ENCODE results near the gene OR2T33.
"Not testable (repeated sequence)": the region's sequence is repeated elsewhere in the genome, so short reads cannot be mapped to it uniquely, and the experiment has no call there.

The OR2T33 gene, protein sequence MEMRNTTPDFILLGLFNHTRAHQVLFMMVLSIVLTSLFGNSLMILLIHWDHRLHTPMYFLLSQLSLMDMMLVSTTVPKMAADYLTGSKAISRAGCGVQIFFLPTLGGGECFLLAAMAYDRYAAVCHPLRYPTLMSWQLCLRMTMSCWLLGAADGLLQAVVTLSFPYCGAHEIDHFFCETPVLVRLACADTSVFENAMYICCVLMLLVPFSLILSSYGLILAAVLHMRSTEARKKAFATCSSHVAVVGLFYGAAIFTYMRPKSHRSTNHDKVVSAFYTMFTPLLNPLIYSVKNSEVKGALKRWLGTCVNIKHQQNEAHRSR

DNA sequence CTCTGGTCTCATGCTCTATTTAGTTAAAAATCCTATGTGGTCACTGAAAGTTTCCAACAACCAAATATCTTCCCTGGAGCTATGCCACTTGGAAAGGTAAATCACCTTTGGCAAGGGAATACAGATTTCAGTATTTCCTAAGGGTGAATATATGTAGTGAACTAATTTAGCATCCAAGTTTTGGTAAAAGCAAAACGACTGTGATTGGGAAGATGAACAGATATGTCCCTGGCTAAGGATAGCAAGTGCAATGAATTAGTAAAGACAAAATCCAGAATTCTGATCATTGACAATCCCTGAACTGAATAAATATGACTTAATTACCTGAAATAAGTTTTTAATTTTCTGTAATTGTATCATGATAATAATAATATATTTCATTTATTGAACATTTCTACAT lies at the start of gene OR2T33:
Gene OR2T33, minus strand, starts transcription at position 101 of the 400 bp plus-strand sequence. CDS start 4,162 bp downstream, outside the sequence.
- no peak within 1 kb of the TSS for H3K27ac ChIP-seq
- no peak for DNase-seq (ENCODE audit: low read depth, low spot score)

DNA sequence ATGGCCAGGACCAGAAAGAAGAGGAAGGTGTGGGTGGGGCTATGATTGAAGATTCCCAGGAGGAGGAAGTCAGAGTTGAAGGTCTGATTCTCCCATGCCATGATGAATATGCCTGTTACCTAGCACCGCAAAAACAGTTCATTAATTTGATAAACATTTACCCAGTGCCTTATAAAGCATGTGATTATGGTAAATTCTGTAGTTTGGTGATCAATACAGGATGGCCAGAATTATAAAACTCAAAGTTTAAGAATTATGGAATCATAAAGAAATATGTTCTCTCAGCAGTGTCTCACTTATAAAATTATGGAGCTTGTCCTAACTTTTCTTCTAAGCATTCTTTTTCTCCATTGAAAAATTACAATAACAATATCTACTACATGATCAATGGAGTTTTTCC lies 46.7 kb upstream of the OR2T33 start, which contains the start of gene OR2M7:
Gene OR2M7, minus strand, starts transcription at position 101 of the 400 bp plus-strand sequence. Its CDS starts 0 bp downstream, at position 101.
- no peak for DNase-seq (ENCODE audit: low read depth, low spot score)
- no peak within 1 kb of the TSS for H3K27ac ChIP-seq

DNA sequence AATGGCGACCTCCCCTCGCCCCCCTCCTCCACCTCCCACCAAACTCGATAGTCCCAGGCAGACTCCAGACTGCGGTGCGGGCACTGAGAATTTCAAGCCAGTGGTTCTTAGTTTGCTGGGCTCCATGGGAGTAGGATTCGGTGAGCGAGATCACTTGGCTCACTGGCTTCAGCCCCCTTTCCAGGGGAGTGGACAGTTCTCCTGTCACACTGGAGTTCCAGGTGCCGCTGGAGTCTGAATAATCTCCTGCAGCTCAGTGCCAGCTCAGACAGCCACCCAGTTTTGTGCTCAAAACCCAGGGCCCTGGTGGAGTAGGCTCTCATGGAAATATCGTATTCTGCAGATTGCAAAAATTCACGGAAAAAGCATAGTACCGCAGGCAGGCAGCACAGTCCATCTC lies 39.0 kb upstream of the OR2T33 start:
- DNase-seq (ENCODE audit: low read depth, low spot score): no peak
- no peak overlapping the region for H3K27ac ChIP-seq

DNA sequence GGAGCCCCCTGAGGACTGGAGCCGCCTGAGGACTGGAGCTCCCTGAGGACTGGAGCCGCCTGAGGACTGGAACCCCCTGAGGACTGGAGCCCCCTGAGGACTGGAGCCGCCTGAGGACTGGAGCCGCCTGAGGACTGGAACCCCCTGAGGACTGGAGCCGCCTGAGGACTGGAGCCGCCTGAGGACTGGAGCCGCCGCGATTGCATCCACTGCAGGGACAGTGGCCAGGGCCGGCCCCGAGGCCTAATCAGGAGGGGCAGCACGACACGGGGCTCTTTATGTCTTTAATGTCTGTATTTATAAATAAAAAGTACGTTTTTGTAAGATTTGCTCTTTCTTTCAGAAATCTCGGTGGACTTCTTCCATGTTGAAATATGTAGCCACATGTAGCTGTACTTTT lies 29.0 kb upstream of the OR2T33 start:
- H3K27ac ChIP-seq: not testable (repeated sequence)

DNA sequence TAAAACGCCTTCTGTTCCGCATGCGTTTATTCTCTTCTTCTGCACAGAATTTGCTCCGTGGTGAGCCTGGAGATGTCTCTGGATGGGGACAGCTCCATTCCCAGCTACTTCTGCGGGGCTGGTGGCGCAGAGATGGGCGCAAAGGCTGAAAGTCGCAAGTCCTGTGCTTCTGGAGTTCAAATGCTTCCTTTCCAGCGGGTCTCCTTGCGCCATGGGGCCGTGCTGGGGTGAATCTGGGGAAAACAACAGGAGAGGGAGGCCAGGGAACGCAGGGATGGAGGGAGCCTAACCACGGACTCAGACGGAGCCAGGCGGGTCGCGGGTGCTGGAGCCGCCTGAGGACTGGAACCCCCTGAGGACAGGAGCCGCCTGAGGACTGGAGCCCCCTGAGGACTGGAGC lies 28.3 kb upstream of the OR2T33 start:
- no peak overlapping the region for H3K27ac ChIP-seq
- DNase-seq (ENCODE audit: low read depth, low spot score): no peak

More for the DNA sequence above, 29.0 kb upstream of the OR2T33 start:
- not testable (repeated sequence) for DNase-seq (ENCODE audit: low read depth, low spot score)

DNA sequence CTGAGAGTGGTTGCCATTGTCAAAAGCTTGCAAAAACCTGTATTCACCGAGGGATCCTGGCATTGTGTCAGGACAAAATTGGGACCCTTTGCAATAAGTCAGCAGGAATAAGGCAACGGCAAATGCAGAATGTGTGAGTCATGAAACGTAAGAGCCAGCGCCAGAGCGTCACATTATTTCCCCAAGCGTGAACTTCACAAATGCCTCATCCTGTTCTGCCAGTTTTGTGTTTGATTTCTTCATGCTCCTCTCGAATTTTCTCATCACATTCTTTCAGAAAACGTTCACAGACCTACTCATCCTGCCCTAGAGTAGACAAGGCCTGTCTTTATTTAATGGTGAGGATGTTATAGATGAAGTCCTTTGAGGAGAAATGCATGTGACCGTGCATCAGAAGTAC lies 27.9 kb upstream of the OR2T33 start:
- H3K27ac ChIP-seq; DNase-seq (ENCODE audit: low read depth, low spot score): not testable (repeated sequence)

DNA sequence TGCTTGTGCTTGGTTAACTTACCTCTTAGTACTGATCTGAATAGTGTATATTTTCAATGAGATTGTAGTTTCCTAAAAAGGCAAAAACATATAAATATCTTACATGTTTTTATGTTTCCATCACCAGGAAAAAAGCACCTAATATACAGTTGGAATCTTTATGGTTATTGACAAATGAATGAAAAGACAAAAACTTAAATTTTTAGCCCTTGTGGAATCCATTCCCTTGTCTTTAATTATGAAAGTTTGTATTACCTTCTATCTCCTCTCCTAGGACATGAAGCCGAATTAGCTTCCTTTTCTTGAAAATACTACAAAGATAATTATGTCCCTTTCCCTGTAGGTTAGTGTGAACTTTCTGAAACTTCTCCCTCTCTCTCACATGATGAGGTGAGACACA lies 25.5 kb upstream of the OR2T33 start, which contains the start of gene OR2T12:
Gene OR2T12, minus strand, starts transcription at position 101 of the 400 bp plus-strand sequence. CDS start 7,846 bp downstream, outside the sequence.
- no peak for DNase-seq (ENCODE audit: low read depth, low spot score)
- H3K27ac ChIP-seq: no peak within 1 kb of the TSS

DNA sequence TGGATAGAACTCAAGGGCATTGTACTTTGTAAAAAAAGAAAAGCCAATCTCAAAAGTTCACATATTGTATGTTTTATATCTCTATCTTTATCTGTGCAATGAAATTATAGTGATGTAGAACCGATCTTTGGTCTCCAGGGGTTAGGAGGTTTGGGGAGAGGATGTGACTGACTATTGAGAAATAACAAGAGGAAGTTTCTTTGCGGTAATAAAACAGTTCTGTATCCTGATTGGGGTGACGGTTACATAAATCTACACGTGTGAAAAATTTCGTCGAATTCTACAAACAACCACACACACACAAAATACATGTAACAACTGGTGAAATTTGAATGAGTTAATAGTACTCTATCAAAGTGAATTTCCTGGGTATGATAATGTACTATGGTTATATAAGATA lies 10.6 kb upstream of the OR2T33 start:
- DNase-seq (ENCODE audit: low read depth, low spot score): no peak
- no peak overlapping the region for H3K27ac ChIP-seq

DNA sequence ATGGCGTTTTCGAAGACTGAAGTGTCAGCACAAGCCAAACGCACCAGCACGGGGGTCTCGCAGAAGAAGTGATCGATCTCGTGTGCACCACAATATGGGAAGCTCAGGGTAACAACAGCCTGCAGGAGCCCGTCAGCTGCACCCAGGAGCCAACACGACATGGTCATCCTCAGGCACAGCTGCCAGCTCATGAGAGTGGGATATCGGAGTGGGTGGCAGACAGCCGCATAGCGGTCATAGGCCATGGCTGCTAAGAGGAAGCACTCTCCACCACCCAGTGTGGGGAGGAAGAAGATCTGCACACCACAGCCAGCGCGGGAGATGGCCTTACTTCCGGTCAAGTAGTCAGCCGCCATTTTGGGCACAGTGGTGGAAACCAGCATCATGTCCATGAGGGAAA lies 4.6 kb downstream of the OR2T33 start:
- not testable (repeated sequence) for DNase-seq (ENCODE audit: low read depth, low spot score); H3K27ac ChIP-seq

DNA sequence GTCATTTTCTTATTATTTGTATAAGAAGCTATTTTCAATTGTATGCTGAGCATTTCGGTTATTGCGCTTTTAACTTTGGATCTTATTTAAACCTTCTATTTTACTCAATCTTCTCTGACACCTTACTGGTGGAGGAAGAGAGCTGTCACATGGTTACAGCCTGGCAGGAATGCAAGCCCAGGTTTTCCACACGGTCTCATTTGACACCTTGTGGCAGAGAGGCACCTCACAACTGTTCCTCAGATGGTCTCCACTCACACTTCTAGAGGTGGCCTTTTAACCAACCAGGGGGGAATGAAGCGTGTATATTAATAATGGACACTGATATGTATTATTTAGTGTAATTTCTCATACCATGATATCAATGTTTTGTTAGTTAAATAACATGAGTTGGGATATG lies 9.6 kb downstream of the OR2T33 start:
- no peak for DNase-seq (ENCODE audit: low read depth, low spot score)

DNA sequence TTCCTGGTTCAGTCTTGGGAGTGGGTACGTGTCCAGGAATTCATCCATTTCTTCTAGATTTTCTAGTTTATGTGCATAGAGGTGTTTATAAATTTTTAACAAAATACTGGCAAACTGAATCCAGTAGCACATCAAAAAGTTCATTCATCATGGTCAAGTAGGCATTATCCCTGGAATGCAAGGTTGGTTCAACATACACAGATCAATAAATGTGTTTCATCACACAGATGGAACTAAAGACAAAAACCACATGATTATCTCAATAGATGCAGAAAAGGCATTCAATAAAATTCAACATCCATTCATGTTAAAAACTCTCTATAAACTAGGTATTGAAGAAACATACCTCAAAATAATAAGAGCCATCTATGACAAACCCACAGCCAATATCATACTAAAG lies 18.5 kb downstream of the OR2T33 start:
- DNase-seq (ENCODE audit: low read depth, low spot score); H3K27ac ChIP-seq: not testable (repeated sequence)

More for the DNA sequence above, 9.6 kb downstream of the OR2T33 start:
- no peak overlapping the region for H3K27ac ChIP-seq

DNA sequence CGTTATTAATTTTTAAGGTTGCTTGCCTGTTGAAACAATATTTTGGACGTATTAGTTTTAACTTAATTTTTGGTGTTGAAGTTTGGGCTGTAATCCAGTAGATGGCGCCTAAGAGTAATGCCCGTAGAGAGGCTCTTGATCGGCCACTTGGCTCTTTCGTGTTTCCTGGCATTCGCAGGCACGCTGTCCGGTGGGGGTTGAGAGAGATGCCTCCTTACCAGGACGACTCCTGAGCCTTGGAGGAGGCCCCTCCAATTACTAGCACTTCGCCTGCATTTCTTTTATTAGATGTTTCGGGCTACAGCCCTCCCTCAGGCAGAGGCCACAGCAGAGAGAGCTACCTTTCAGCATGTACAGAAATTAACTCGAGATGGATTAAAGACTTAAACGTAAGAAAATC lies 34.6 kb downstream of the OR2T33 start:
- no peak for DNase-seq (ENCODE audit: low read depth, low spot score)

DNA sequence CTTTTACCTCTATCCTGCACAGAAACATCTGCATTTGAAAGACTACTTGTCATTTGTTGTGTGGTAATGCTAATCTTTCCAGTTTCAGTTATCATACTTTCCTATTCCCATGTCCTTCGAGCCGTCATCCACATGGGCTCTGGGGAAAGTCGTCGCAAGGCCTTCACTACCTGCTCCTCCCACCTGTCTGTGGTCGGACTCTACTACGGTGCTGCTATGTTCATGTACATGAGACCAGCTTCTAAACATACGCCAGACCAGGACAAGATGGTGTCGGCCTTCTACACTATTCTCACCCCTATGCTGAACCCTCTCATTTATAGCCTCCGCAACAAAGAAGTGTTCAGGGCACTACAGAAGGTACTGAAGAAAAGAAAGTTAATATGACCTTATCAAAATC lies 38.3 kb downstream of the OR2T33 start:
- no peak for DNase-seq (ENCODE audit: low read depth, low spot score)
- H3K27ac ChIP-seq: no peak overlapping the region

More for the DNA sequence above, 34.6 kb downstream of the OR2T33 start:
- no peak overlapping the region for H3K27ac ChIP-seq

DNA sequence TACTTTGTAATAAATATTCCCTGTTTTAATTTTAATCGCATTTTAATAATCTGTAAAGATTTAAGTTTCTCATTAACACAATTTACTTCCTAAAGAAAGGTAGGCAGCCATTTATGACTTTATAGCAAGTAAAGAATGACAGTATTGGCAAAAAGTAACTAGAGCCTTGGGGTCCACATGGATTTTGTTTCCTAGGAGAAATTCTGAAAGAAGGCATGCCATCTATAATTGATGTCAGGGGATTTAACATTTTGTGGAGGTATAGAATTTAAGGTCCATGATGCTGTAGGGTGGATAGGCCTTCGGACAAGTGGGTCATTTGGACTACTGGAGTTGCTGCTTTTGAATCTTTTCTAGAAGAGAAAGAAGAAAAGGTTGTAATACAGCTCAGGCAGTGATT lies 46.7 kb downstream of the OR2T33 start, which contains the start of gene OR2M4:
Gene OR2M4, plus strand, starts transcription at position 301 of the 400 bp plus-strand sequence. CDS start 7,512 bp downstream, outside the sequence.
- H3K27ac ChIP-seq: no peak within 1 kb of the TSS
- DNase-seq (ENCODE audit: low read depth, low spot score): no peak

DNA sequence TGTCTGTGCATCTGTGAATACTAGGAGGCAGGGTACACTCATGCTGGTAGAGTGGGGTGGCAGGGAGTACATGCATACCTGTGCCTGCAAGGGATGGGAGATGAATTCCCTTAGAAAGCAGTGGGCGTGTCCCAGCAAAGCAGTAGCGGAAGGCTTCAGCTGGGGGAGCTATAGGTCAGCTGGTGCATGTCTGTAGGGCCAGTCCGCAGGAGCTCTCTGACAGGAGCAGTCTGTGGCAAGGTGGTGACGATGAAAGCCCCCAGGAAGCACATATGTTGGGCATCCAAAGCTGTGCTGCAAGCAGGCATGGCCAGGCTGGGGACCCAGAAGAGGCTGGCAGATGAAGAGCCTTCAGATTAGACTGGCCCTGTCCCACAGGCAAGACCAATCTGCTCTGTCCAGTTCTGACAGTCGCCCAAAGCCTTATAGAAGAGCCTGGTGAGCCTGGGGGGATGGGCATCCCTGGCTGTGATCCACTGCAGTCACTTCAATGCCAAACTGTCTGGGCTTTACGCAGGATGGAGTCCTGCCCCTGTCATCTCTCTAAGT lies 48.3 kb downstream of the OR2T33 start:
- DNase-seq (ENCODE audit: low read depth, low spot score): no peak
- no peak overlapping the region for H3K27ac ChIP-seq

DNA sequence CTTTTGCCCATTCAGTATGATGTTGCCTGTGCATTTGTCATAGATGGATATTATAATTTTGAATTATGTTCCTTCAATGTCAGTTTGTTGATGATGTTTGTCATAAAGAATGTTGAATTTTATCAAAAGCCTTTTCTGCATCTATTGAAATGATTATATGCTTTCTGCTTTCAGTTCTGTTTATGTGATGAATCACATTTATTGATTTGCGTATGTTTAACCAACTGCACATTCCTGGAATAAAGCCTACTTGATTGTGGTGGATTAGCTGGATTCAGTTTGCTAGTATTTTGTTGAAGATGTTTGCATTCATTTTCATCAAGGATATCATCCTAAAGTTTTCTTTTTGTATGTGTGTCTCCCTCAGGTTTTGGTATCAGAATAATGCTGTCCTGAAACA lies 52.2 kb downstream of the OR2T33 start:
- no peak overlapping the region for H3K27ac ChIP-seq
- DNase-seq (ENCODE audit: low read depth, low spot score): no peak

All from epithelial cell of prostate (primary cell).